HG02623 (cell line): ENCODE measurements around the gene DNAAF9.
"Not testable (repeated sequence)": the region's sequence is repeated elsewhere in the genome, so short reads cannot be mapped to it uniquely, and the experiment has no call there.

Experiments used
- ATAC-seq: cut with Tn5 transposase; IDR thresholded peaks from one replicate; pipeline ENCODE4 v1.9.1; 2021; ENCODE audit warnings: moderate library complexity; ENCODE audit not compliant: unreplicated experiment

Gene DNAAF9

GRCh38 chr20:3407040-3407770, at the start of gene DNAAF9:
DNAAF9 (minus strand) TSS chr20:3407669; CDS start chr20:3407557, 112 bp downstream.
- ATAC-seq: no peak

- no peak for ATAC-seq
These were observed 49.2 kb upstream of the DNAAF9 start for GRCh38 chr20:3456648-3457047.

- ATAC-seq: no peak
These were observed 47.4 kb upstream of the DNAAF9 start for GRCh38 chr20:3454831-3455230.

- no peak for ATAC-seq
These were observed 45.2 kb upstream of the DNAAF9 start for GRCh38 chr20:3452690-3453089.

GRCh38 chr20:3452136-3452535, 44.7 kb upstream of the DNAAF9 start:
- no peak for ATAC-seq

- no peak for ATAC-seq
These were observed 41.9 kb upstream of the DNAAF9 start for GRCh38 chr20:3449319-3449718.

- ATAC-seq: no peak
These were observed 39.9 kb upstream of the DNAAF9 start for GRCh38 chr20:3447321-3447720.

GRCh38 chr20:3446779-3447178, 39.3 kb upstream of the DNAAF9 start:
- ATAC-seq: no peak

- no peak for ATAC-seq
These were observed 29.6 kb upstream of the DNAAF9 start for GRCh38 chr20:3436864-3437574.

GRCh38 chr20:3434232-3434631, 26.8 kb upstream of the DNAAF9 start:
- no peak for ATAC-seq

GRCh38 chr20:3433744-3434143, 26.3 kb upstream of the DNAAF9 start:
- no peak for ATAC-seq

GRCh38 chr20:3432844-3433243, 25.4 kb upstream of the DNAAF9 start:
- no peak for ATAC-seq

GRCh38 chr20:3431109-3431508, 23.6 kb upstream of the DNAAF9 start:
- no peak for ATAC-seq

GRCh38 chr20:3430376-3431069, 23.1 kb upstream of the DNAAF9 start:
- peak; percentile 87 for ATAC-seq

- ATAC-seq: not testable (repeated sequence)
These were observed 19.3 kb upstream of the DNAAF9 start for GRCh38 chr20:3426766-3427165.

GRCh38 chr20:3423126-3423525, 15.7 kb upstream of the DNAAF9 start:
- ATAC-seq: no peak

GRCh38 chr20:3421985-3422384, 14.5 kb upstream of the DNAAF9 start:
- ATAC-seq: no peak

- ATAC-seq: peak; percentile 83
These were observed 12.8 kb upstream of the DNAAF9 start for GRCh38 chr20:3420211-3420707.

GRCh38 chr20:3418161-3418560, 10.7 kb upstream of the DNAAF9 start:
- not testable (repeated sequence) for ATAC-seq

- ATAC-seq: no peak
These were observed 6.7 kb upstream of the DNAAF9 start for GRCh38 chr20:3414122-3414521.

GRCh38 chr20:3413393-3413889, 6.0 kb upstream of the DNAAF9 start:
- no peak for ATAC-seq
